Jurkat, Clone E6-1 (cell line): ENCODE measurements around the gene CRYBG2.
"Not testable (repeated sequence)": the region's sequence is repeated elsewhere in the genome, so short reads cannot be mapped to it uniquely, and the experiment has no call there.

Source experiments
- DNase-seq: peaks from one replicate; pipeline ENCODE4 v3.0.0-alpha.2; 2011; ENCODE audit warnings: low read depth, low spot score
- H3K4me3 ChIP-seq: 2 replicates; pipeline ENCODE4 v1.5.1; 2011; ENCODE audit warnings: mild to moderate bottlenecking, low read length, control low read depth, moderate library complexity

CRYBG2 gene

DNA sequence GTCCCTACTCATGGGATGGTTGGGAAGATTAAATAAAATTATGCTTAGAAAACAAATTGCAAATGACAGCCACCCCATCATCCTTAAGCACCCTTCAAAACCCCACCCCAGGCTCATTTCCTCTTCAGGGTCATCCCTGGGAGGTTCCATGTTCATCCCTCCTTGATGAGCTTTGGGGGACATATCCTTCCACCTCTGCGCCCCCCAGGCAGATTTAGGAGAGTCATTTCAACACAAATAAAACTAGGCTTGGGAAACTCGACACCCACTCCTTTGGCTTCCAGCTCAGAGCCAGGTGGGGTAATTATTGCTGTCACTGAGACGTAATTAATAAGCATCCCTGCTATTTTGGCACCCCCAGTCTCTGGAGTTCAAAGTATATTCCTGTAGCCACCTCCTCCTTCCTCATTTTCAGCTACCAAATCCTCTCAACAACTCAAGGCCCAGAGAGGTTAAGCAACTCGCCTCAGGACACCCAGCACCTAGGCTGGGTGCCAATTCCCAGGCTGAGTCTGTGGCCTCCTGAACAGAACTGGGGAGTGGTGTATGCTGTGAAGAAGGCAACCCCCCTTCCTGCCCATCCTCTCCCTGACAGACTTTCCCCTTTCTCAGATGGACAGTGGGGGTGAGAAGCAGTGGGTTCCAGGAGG is 595 bp downstream of the CRYBG2 start:
- no peak for DNase-seq
- H3K4me3 ChIP-seq: no peak overlapping the region

DNA sequence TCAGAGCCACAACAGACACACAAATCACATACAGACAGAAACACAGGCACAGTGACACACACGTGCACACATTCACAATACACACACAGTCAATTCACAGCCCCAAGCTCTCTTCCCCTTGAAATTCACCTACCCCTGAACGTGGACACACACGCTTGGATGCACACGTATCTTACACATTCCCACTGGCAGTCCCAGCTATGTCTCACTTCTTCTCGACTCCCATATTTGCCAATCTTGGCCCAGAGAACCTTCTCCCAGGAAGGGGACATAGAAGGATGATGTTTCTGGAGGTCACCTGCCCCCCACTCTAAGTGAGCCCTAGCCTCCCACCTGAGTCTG is 1.6 kb downstream of the CRYBG2 start:
- DNase-seq: no peak
- H3K4me3 ChIP-seq: no peak overlapping the region

DNA sequence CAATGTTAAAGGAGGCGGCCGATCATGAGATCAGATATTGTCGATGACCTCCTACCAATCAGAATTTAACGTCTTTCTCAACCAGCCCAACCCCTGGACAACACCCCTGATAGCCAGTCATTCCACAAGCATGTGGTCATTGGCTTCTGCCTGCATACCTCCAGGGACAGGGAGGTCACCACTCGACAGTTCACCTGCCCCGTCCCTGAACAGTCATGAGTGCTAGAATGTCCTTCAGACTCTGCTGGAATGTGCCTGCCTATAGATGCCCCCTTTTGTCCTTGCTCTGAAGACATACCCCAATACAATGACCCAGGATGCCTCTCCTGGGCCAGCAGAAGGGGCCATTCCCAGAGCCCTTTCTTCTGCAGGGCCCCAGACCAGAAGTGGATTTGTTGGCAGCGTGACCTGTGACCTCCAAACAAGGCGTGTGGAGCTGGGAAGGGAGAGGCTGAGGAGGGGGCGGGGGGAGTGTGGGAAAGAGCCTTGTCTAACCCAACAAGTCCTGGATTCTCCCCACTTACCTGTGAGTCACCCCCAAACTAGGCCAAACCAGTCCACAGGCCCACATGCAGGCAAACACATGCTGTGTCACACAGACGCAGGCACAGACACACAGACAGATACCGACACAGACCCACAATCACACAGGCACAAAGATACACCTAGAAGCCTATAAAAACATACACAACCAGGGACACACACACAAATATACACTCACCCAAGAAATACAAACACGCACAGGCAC is 2.2 kb downstream of the CRYBG2 start:
- no peak overlapping the region for H3K4me3 ChIP-seq
- no peak for DNase-seq

DNA sequence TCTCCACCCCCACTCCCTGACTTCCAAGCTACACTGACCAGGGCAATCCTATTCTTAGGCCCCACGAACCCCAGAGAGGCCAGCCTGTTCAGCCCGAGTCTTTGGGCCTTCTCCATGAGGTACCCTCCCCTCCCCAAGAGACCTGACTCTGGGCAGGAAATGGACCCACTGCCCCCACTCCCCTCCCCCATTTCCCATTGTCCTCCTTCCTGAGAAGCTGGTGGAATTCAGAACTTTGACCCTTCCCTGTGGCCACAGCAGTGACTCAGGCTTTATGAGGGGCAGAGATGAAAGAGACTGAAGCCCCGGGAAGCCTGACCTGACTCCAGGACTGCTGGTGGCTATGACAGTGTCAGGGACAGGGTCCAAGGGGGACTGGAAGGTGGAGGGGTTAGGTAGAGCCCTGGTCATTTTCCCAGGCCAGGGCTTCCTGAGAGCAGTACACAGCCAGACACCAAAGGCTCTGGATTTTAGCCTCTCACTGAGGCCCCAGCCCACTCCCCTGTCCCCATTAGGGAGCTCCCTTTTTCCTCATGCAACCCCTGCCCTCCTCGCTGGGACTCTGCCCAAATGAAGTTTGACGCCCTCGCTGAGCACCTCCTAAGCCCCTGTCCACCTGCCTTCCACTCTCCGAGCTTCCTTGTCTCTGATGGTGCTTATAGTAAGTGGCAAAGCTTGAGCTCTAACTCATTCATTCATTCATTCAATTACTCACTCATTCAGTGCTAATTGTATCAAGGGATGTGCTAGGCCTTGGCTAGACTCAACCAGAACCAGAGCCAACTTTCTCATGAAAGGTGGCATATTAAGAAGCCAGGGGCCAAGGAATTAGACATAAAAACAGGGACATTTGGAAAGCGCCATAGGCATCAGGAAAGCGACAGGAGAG is 3.0 kb downstream of the CRYBG2 start:
- H3K4me3 ChIP-seq: no peak overlapping the region
- no peak for DNase-seq

DNA sequence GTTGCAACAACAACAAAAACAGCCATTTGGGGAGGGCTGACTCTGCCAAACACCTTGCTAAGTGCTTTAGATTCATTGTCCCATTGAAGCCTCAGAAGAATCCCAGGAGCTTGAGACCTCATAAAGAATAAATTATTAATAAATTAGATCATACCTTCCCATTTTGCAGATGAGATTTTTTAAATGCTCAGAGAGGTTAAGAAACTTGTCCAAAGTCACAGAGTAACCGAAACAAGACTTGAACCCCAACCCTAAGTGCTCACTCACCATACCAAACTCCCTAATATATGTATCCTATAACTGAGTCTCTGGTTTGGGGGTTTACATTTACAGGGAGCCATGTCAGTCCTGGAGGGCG is 3.6 kb downstream of the CRYBG2 start:
- no peak overlapping the region for H3K4me3 ChIP-seq
- DNase-seq: no peak

DNA sequence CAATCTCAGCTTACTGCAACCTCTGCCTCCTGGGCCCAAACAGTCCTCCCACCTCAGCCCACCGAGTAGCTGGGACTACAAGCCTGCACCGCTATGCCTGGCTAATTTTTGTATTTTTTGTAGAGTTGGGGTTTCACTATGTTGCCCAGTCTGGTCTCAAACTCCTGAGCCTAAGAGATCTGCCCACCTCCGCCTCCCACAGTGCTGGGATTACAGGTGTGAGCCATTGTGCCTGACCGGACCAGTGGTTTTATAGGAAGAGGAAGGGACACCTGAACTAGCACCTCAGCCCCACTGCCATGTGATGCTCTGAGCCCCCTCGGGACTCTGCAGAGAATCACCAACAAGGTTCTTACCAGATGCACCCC is 4.1 kb downstream of the CRYBG2 start:
- no peak for DNase-seq
- no peak overlapping the region for H3K4me3 ChIP-seq

DNA sequence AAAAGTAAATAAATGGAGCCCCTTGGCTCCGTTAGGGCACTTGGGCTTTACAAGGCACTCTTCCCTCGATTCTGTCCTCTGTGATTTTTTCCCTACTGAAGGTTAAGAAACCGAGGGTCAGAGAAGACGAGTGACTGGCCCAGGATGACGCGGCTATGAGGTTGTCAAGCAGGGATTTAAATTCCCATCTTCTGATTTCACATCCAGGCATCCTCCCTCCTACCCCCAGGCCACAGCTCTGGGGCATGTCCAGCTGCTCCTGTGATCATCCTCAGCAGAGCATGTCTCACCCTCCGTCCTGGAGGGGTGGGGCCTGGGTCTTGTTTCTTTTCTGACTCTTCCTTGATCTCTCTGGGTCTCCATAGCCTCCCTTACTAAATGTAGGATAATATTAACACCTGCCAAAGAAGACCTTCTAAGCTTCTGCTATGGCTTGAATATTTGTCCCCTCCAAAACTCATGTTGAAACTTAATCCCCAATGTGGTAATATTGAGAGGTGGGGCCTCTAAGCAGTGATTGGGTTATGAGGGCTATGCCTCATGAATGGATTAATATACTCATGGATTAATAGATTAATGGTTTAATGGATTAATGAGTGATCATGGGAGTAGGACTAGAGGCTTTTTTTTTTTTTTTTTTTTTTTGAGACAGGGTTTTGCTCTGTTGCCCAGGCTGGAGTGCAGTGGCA is 4.6 kb downstream of the CRYBG2 start:
- no peak for DNase-seq
- H3K4me3 ChIP-seq: no peak overlapping the region

DNA sequence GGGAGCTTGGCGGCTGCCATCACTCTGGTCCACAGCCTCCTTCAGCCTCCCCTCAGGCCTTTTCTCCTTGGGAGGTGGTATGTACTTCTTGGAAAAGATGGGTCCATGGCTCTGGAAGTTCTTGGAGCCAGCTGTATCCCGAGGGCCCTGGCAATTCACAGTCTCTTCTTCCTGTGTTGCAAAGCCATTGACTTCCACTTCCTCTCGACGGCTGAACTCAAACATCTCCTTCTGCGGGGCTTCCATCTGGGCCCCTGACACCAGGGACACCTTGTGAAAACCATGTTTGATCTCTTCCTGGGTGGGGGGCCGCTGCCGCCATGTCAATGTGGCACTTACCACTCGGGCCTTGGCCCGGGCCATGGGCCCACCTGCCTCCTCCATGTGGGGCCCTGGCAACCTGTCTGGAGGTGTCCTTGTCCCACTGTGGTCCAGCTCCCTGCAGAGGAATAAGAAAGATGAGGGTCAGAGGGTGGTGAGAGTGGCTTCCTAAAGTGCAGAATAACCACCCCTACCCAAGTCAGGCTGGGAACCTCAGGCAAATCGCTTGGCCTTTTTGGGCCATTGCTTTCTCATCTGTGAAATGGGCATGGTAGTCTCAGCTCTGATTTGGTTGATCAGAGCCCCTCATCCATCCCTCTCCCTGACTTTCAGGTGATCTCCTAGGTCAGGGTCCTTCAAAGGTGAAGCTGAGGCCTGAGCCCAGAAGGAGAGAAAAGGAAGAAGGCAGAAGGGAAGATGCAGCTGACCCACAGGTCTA is 7.5 kb downstream of the CRYBG2 start:
- DNase-seq: no peak

DNA sequence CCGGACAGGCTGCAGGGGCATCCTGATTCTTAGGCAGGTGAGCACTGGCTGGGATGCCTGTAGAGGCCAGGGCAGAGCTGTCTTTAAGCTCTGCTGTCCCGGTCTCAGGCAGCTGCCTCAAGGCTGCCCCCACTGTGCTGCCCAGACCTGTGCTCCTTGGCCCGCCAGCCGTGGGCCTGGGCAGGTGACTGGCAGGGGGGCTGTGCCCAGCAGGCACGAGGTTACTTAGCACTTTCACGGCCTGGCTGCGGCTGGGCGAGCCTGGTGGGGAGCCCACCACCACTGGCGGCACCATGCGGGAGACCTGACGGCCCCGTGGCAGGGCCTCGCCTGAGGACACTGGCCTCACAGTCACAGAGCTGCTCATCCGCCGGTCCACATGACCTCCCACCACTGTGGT is 8.2 kb downstream of the CRYBG2 start:
- DNase-seq: no peak
- no peak overlapping the region for H3K4me3 ChIP-seq

More for the DNA sequence above, 7.5 kb downstream of the CRYBG2 start:
- H3K4me3 ChIP-seq: no peak overlapping the region

DNA sequence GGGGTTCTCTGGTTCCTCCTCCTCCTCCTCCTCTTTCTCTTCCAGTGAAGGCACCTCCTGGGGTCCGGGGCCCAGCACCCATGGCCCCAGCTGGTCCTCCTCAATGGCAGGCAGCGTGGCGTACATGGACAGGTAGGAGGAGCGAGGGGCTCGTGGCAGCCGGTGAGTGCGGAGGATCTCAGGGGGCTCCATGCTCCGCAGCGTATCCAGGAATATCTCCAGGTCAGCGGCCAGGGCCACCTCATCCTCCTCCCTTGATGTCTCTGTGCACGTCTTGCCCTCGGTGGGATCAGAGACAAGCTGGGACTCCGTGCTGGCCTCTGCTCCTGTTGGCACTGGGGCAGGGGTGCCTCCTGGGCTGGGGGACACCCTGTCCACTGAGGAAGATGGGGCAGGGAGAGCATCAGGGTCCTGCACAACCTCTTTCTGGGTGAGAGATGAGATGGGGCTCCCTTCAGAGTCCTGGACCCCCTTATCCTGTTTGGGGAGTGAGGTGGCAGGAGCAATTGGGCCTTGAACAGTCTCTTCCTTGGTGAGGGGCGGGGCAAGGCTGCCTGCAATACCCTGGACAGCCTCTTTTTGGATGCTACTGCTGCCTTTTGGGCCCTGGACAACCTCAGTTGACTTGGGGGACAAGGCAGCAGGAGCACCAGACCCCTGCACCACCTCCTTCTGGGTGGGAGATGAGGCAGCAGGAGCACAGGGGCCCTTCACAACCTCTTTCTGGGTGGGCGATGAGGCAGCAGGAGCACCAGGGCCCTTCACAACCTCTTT is 9.6 kb downstream of the CRYBG2 start:
- no peak overlapping the region for H3K4me3 ChIP-seq
- DNase-seq: no peak

DNA sequence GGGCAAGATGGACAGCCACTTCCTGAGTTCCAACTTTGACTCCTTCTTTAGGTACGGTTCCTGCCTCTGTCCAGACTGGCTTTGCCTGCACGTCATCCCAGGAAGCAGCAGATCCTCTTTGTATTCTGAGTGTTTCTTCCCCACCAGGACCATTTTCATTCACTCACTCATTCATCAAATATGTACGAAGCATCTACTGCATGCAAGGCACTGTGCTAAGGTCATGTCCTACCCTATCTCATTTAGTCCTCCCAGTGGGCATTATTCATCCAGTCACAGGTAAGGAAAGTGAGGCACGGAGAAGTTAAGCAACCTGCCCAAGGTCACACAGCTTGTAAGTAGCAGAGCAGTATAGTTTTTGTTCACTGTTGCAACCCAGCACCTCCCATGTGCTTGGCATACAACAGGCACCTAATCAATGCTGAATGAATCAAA is 13.9 kb downstream of the CRYBG2 start:
- no peak for DNase-seq
- H3K4me3 ChIP-seq: no peak overlapping the region

DNA sequence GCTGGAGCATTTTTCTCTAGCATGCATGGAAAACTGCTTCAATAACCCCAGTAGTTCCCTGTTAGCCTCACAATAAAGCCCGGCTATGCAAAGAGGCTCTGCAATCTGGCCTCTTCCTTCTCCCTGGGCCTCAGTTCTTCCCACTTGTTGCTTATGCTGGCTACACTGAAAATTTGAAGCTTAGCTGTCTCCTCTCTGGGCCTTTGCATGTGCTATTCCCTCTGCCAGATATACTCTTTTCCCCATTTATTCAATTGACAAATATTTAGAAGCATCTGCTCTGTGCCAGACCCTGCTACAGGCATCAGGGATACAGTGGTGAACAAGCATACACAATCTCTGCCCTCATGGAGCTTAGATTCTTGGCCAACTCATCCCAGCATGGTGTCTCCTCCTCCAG is 15.3 kb downstream of the CRYBG2 start:
- DNase-seq: no peak
- H3K4me3 ChIP-seq: no peak overlapping the region

DNA sequence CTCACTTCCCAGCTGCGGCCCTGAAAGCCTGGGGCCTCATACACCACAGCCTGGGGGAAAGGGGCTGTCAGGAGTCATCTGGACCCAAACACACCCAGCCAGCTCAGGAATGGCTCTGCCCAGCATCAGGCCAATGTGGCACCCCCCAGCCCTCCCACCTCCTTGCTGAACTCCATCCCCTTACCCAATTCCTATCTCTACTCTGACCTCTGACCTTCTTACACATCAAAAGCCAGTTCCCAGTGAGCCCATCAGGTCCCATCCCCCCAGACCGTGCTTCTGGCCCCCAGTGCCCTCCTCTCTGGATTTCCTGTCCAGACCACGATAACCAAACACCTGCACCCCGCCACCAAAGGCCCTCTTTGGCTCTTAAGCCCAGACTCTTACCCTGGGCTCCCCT is 16.3 kb downstream of the CRYBG2 start:
- no peak overlapping the region for H3K4me3 ChIP-seq
- no peak for DNase-seq

DNA sequence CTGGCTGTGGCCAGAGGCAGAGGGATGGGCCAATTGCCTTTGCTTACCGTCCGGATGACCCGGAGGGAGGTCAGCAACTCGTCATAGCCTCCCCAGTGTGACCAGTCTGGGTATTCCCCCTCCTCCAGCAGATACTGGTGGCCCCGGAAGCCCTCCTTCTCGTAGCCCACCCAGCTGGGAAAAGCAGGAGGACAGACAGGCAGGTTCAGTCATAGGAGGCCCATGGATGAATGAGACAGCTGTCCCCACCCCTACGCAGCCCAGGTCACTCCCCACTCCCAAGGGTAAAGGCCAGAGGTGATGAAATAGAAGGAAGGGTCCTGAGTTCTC is 16.8 kb downstream of the CRYBG2 start:
- no peak overlapping the region for H3K4me3 ChIP-seq
- no peak for DNase-seq

DNA sequence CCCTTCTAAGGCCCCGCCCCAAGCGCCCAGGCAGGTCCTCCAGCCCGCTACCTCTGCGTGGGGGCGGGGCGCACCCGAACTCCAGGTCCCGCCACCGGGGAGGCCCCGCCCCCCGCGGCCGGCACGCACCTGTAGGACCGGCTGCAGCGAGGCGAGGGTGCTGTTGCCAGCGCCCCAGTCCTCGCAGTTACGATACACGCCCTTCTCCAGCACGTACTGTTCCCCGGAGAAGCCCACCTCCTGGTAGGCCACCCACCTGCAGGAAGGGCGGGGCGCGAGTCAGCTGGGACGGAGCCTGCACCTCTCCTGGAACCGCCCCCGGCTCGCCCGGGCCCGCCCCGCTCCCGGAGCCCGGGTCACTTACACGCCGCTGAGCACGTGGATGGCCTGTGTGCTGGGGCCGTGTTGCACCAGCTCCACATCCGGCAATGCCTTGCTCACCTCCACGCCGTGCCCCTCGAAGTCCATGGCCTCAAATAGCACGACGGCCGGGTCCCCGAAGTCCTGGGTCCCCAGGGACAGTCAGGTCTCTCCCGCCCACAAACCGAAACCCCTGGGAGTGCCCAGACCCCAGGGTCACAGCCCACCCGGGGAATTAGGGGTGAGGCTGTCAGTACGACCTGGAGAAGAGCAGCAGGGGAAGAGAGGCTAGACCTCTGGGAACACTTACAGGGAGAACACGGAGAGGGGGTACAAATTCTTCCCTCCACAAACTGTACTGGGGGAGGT is 17.3 kb downstream of the CRYBG2 start:
- no peak for DNase-seq
- H3K4me3 ChIP-seq: peak overlapping the region; percentile 58

DNA sequence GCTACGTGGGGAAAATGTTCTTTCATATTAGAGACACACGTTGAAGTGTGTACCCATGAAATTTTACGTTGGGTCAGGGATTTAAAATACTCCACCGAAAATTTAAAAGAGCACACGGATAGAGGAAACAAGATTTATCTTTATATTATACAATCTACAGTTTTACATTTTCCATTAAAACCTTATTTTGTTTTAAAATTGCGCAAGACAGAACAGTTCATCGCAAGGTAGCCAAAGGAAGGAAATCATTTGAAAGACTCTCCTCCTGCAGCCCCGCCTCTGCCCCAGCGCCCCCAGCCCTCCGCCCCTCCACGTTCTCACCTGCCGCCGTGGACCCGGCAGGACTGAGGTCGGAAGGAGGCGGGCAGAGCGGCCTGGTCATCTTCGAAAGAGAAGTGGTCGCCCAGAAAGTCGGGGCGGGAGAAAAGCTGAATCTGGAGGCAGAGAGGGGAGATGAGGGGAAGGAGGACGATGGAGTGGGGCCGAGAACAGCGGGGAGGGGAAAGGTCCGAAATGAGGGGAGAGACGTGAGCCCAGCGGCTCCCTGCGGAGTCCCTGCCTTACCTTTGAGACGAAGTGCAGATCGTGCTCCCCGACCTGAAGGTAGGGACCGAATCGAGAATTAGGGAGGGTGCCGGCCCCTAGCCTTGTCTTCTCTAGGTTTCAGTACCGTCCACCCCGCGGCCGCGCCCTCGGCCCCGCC is 18.0 kb downstream of the CRYBG2 start:
- H3K4me3 ChIP-seq: peak overlapping the region; percentile 58
- no peak for DNase-seq

DNA sequence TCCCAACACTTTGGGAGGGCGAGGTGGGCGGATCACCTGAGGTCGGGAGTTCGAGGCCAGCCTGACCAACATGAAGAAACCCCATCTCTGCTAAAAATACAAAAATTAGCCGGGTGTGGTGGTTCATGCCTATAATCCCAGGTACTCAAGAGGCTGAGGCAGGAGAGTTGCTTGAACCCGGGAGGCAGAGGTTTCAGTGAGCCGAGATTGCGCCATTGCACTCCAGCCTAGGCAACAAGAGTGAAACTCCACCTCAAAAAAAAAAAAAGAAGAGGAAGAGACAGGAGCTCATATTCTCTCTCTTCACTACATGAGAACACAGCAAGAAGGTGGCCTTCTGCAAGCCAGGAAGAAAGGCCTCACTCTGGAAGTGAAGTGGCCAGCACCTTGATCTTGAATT is 20.6 kb downstream of the CRYBG2 start:
- not testable (repeated sequence) for DNase-seq, H3K4me3 ChIP-seq
